HG03342 (cell line): ENCODE results near the gene HOXC12.

ENCODE experiments used
- ATAC-seq: cut with Tn5 transposase; IDR thresholded peaks from one replicate; pipeline ENCODE4 v1.9.1; 2021; ENCODE audit warnings: mild to moderate bottlenecking, moderate library complexity; ENCODE audit not compliant: unreplicated experiment

The HOXC12 gene

DNA sequence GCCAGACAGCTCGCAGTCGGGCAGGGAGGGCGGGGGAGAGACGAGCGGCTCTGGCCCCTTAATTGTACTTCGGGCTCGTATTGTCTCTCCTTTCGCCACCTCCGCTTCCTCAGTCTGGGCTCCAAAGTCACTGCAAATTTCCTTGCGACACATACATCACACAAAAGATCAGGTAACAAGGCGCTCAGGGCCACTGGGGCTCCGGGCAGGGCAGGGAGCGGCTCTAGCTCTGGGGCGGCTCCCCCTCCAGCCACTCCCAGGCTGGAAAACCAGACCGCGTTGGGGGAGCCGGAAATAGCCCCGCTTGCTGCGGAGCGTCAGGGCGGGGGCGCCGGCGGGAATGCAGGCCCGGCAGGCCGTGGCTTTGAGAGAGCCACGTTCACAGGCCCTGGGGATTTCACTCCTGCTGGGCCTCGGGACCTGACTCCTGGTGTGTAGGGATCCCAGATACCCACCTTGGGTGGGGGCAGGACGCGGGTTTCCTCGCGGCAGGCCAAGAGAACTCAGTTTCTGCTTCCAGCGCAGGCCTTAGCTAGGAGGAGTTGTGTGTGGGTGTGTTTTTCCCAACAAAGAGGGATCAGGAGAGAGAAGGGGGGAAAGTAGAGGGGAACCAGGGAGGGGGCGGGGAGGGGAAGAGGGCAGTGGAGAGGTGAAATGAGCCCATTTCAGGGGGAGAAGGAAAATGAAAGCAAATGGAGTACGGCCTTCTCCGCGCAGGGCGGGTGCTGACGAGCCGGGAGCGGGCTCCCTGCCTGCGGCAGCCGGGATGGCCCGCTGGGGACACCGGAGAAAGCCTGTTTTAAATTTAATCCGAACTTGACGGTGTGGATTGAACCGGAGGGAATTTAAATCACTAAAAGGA is 40.9 kb downstream of the HOXC12 start:
- no peak for ATAC-seq

DNA sequence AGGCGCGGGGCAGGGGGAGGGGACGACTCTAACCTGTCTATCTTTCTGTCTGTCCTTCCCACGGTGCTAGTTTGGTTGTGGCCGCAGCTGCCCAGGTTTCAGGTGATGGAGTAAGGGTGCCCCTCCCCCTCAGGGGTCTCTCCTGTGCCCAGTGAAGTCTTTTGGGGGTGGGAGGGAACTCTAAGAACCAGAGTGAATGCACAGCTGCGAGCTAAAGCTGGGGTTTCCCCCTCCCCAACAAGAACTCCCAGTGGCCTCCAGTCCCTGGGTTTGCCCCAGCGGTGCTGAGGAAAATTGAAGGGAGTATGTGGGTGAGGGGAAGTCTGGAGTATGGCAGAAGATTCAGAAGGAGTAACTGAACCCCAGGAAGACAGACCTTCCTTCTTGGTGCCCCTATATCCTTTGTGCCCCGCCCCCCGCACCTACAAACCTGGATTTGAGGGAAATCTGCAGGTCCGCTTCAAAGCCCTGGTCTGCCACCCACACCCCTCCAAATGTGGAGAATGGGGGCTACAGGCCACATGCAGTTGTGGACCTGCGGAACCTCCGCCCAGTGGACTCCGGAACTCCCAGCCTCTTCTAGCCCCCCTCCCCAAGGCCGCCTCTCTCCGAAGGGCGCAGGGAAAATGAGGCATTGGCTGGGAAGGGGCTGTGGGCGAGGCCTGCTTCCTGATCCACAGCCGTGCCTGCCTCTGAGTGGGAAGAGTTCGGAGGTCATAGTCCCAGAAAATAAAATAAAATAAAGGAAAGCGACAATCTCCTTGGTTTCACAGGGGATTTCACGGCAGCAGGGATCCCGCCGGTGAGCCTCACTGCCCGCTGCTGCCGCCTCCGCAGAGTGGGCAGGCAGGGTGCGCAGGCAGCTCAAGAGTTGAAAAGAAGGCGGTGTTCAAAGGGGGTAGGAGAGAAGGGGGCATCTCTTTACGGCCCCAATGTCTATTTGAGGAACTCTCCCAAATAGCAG is 41.8 kb downstream of the HOXC12 start:
- no peak for ATAC-seq

DNA sequence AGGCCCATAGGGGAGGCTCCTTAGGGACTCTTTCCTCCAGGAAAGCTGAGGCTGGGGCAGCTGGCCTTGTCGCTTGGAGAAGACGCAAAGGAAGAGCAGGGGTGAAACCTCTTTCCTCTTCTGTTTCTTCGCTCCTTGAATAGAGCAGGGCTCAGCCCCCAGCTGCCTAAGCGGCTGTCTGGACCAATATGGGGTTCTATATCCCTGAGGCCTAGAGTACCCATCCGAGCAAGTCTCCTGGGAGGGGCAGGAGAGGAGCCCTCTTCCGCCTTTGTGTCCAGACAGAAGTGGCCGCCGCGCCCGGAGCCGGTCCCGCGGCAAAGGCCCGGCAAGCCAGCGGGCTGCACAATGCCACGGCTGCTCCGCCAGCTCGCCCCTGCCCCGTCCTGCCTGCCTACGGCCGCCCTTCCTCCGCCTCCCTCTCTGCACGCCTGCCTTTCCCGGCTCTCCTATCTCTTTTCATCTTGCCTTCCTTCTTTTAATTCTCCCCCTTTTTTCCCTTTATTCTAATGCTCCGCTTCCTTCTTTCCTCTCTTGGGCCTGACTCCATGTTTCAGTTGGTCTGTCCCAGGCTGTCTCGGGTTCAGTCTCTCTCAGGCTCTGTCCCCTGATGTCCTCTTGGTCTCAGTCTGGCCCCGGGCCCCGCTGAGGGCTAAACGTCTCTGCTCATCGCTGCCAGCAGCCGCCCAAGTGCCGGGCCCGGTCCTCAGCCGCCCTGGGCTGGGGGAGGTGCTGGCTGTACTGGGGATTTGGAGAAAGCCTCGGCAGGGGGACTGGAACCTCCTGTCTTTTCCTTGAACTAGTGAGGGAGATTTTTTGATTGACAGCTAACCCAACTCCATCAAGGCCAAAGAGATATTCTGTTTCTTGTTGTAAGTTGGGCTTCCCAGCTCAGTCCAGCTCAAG is 42.8 kb downstream of the HOXC12 start:
- ATAC-seq = no peak

DNA sequence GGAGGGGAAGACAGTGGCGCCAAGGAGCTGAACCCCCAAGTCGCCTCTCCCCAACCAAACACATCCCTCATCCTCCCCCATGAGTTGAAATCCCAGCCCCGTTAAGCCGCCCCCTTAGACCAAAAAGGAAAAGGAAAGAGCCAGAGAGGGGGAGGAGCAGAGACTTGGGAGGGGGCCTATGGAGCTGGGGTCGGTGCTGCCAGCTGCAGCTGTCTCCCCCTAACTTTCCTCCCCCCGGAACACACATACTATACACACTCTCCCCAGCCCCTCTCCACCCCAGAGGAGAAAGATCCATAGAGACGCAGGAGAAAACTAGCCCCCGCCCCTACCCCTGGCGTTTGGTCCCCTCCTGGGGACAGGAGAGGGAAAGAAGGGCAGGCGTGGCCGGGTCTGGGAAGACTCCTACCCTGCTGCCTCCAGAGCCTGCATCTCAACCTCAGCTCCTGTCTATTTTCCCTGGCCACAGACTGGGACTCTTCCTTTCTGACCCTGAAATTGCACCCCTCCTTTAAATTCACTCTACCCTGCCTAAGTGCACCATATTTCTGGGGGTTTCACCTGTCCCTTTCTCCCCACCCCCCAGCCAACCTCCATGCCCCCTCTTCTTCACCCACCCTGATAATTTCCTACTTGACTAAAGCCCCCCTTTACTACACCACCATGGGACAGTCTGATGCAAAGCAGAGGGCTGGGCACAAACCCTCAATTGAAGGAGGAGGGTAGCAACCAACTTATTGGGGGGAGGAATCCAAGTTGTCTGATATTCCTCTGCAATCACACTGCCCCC is 43.6 kb downstream of the HOXC12 start:
- ATAC-seq = no peak

DNA sequence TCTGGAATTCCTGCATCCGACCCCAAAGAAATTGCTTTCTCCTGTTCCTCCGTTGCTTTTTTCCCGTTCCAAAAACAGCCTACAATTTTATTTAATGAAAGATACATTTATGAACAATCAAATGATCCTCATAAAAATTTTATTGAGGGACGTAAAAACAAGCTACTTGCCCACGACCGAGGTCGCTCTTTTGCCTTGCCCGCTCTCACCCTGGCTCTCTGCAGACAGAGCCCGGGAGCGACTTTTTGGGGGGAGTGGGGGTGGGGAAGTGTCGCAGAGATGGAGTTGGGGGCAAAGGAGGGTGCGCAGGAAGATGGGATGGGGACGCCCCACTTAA is 44.2 kb downstream of the HOXC12 start:
- no peak for ATAC-seq

DNA sequence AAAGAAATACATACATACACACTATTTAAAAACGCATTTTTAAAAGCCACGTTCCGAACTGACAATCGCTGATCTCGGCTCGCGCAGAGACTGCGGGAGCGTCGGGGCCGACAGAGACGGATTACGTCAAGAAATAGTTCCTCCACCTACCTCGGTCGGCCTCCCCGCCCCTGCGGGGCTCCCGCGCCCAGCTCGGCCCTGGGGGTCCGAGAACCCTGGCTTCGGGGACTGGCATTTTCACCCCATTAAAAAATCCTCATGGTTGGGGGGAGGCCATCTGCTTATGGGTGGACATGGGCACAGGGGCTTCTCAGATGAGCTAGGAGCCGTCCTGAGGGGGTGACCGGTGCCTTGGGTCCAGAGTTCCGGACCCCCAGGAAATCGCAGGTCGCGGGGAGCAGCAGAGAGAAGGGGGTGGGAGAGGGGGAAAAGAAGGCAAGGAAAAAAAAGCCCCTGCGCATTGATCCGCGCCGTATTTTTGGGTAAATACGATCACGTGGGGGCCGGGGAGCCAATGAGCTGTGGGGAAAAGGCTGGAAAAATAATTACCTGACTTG is 44.9 kb downstream of the HOXC12 start:
- ATAC-seq = no peak

DNA sequence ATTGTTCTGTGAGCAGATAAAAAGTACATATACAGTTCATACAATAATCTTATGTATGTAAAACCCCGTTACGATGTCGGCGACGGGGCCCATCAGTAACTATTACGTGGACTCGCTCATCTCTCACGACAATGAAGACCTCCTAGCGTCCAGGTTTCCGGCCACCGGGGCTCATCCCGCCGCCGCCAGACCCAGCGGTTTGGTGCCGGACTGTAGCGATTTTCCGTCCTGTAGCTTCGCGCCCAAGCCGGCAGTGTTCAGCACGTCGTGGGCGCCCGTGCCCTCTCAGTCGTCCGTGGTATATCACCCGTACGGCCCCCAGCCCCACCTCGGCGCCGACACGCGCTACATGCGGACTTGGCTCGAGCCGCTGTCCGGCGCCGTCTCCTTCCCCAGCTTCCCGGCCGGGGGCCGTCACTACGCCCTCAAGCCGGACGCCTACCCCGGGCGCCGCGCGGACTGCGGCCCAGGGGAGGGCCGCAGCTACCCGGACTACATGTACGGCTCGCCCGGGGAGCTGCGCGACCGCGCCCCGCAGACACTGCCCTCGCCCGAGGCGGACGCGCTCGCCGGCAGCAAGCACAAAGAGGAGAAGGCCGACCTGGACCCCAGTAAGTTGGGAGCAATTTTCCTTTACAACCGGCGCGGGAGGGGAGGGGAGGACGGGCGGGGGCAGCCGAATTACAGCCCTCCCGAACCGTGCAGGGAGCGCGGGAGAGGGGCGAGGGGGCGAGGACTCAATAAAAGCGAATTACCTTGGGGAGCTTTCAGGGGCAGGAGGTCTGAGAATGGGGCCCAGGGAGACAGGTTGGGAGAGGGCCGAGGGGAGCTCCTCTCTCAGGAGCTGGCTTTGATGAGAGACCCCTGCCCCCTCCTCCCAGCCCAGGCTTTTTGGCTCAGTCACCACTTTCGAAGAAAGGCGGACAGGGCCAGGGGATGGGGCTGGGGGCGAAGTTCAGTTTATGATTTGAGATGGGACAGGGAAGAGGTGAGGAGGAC is 45.7 kb downstream of the HOXC12 start, which contains the start of gene HOXC9:
HOXC9 (plus strand) TSS at position 46 of the 999 bp plus-strand sequence; CDS start at position 74, 28 bp downstream.
- ATAC-seq = no peak

DNA sequence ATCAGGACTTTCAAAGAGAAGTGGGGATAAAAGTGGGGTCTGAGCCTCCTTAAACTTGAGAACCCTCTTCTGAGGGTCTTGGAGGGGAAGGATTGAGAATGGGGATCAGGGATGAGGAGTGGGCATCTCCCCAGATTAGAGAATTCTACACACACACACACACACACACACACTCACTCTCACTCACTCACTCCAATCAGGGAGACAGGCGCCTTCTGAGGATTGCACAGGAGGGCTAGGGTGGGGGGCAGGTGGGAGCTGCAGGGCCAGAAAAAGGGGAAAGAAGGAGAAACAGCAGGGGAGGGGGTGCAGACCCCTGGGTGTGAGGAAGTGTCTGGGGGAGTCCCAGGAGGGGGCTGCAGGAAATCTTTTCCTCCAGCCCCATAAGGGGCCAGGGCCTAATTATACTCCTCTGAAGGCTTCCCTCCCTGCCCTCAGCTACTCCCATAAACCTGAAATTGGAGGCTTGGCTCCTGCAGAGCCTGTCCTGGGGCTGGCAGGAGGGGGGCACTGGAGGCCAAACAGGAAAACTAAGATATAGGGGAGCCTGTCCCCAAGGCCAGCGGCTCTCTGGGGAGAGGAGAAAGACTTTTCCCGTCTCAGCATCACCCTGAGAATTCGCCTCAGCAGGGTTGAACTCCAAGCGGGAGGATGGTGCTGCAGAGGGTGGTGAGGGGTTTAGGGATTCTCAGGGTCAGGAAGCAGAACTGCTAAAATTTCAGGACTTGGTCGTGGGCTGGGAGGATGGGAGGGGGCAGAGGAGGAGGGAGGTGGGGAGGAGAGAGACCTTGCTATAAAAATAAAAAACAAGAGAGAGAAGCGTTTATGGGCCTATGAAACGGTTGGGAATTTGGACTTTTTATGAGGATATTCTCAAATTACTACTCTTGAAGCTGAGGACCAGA is 46.8 kb downstream of the HOXC12 start:
- ATAC-seq = no peak

DNA sequence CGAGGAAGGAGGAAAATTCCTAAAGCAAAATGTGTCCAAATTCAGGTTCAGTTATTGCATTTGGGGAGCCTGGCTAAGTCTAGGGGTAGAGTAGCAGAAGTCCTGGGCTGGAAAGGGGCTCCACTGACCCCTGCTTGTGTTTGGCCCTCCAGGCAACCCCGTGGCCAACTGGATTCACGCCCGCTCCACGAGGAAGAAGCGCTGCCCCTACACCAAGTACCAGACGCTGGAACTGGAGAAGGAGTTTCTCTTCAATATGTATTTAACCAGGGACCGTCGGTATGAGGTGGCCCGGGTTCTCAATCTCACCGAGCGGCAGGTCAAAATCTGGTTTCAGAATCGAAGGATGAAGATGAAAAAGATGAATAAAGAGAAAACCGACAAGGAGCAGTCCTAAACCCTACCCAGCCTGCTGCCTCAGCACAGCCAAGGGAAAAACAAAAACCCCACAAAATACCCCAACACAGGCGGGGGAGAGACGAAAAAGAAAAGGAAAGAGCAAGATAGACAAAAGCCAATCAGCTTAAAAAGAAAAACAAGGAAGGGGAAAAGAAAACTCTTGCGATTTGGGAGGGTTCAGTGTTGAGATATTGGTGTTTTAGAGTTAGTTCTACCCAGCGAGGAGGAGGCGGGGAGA is 47.7 kb downstream of the HOXC12 start:
- ATAC-seq = no peak

DNA sequence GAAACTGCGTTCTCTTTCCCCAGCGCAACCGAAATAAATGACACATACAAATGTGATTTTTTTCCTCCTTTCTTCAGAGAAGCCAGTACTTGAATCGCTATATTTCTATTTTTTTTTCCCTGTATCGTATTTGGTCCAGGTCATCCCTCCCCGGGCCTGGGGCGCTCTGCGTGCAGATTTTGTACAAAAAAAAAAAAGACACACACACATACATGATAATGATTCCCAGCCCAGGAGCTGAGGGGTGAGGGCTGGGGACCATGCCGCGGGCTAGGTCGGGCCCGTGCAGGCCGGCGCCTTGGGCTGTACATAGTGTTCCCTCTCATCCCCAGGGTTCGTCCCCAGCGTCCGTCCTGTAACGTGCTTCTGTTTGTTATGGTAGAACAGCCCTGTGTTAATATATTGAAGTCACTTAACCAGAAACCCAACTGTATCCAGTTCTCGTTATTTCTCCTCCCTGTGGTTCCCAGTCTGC is 48.2 kb downstream of the HOXC12 start:
- no peak for ATAC-seq

DNA sequence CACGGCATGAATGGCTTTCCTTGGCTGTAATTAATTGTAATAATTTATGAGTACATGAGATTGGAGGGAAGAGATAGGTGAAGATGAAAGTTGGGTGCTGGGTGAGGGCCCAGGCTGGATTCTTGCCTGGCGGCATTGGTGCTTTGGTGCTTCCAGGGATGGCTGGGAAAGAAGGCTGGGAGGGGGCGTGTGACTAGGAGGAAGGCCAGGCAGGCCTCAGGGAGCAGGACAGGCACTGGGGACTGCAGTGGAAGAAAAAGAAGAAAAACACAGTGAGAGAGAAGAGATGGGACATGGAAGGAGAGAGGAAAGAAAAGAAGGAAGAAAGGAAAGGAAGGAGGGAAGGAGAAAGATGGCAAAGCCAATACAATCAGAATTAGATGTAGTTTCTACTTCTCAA is 48.9 kb downstream of the HOXC12 start:
- ATAC-seq = no peak

DNA sequence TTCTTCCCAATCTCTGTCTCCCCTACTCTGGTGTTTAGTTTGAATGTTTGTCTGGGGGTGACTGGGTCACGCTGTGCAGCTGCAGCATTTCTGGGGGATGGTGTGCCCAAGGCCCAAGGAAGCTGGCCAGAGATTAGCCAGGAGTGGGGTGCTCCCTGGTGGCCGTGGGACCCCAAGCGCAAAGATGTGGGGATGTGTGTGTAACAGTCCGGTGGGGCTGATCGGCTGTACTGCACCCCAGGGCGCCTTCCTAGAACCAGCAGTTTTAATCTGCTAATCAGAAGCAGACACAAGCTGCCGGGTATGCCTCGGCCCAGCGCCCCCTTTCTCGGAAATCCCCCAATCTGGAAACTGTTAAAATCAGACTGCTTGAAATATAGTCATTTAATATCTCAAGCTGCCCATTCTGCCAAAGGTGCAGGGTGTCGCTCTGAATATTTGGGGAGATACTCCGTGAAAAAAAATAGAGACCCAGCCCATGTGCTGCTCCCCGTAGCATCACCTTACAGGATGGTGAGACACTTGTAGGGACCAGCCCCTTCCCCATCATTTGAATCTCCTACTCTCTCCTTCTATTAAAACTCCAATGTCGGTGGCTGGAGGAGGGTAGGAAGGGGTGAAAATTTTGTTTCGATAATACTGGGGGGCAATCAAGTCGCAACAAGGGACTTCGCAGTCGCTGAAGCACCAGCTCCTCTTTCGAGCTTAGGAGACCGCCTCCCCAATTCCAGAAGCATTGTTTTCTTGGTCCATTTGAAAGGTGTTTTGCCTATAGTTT is 49.5 kb downstream of the HOXC12 start:
- ATAC-seq = no peak

DNA sequence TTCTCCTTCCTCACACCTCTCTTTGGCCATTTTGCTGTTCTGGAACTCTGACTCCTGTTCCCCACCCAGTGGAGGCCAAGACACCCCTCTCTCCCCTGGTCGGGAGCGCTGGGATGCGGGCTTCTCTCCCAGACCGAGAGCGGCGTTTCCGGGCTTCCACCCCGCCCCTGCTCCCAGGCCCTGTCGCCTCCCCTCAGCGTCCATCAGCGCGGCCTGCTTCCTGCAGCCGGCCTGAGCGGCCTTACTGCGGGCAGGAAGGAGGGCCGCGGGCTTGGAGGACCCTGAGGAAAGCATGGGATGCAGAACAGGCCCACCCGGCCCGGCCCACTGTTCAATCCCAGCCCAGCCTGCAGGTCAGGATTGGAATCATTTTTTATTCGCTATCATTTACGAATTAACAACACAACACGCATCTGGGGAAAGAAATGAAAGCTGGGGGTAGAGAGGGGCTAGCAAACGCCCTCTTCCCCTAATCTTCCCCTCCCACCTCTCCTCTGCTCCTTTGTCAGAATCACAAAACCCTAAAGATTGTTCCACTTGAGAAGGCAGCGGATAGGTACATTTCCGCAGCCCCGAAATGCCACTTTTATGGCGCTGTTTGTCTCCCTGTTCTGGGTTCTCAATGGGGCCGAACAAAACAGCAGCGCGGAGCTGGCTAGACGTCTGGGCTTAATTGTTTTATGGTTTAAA is 50.3 kb downstream of the HOXC12 start:
- no peak for ATAC-seq

DNA sequence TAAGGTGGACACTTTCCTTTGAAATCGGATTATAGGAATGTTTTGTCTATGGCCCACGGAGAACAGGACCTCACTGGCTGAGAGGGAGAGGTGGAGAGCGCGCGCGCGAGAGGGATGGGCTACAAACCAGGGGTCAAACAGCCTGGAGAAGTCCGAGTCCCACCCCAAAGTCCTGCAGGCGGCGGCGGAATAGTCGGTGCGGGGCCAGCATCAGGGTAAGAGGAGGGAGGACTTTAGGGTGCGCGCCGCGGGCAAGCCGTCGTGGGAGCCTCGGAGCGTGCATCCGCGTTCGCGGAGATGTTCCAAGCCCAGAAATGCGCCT is 50.8 kb downstream of the HOXC12 start:
- no peak for ATAC-seq

DNA sequence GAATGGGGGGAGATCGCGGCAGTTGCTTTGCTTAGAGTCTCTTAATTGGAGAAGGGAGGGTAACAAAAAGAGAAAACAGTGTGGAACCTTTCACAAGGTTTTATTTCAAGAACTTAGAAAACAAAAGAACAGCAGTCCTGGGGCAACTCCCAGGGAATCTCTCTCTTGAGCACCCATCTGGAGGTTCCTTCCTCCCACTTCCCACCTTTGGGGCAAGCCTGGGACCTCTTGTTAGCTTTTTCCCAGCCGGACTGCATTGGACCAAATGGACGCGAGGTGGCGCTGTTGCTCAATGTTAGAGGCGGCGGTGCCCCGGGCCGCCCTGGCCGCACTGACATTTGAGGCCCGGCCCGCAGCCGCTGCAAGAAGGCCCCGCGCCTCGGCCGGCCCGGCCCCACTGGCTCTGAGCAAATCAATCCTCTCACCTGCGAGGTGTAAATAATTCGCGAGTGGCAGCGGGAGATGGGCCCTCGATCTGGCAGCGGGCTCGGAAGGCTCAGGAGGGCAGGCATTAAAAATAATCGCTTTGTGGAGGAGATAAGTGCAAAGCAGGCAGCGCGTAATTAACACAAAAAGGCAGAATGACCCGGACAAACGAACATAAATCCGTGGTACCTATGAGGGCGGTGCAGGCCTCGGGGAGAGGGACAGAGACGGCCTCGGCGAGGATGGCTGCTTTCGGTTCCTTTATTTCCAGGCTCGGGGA is 51.3 kb downstream of the HOXC12 start:
- no peak for ATAC-seq
